HG03571 (cell line): ENCODE measurements around the gene HIPK2.
A peak's percentile ranks its signal among the peaks of the same experiment; 100 is the strongest.

ENCODE experiments used
- ATAC-seq: cut with Tn5 transposase; IDR thresholded peaks from one replicate; pipeline ENCODE4 v1.9.1; 2021; ENCODE audit not compliant: unreplicated experiment

The HIPK2 gene

DNA sequence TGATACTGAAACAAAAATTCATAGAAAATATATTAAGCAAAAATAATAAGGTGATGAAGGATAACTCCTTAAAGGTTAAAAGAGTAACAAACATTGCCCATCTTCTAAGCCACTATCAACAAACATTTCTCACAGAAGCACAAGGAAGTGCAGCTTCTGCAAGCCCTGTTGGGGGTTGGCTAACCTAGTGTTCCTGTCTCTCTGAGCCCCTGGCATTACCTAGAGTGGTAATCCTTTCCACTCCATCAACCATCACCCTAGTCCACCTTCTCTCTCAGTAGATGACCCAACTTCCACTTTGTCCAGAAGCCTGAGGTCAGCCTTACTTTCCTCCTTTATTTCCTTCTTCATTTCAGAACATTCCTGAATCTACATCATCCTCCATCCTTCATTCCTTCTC is 59.7 kb downstream of the HIPK2 start:
- ATAC-seq = no peak

DNA sequence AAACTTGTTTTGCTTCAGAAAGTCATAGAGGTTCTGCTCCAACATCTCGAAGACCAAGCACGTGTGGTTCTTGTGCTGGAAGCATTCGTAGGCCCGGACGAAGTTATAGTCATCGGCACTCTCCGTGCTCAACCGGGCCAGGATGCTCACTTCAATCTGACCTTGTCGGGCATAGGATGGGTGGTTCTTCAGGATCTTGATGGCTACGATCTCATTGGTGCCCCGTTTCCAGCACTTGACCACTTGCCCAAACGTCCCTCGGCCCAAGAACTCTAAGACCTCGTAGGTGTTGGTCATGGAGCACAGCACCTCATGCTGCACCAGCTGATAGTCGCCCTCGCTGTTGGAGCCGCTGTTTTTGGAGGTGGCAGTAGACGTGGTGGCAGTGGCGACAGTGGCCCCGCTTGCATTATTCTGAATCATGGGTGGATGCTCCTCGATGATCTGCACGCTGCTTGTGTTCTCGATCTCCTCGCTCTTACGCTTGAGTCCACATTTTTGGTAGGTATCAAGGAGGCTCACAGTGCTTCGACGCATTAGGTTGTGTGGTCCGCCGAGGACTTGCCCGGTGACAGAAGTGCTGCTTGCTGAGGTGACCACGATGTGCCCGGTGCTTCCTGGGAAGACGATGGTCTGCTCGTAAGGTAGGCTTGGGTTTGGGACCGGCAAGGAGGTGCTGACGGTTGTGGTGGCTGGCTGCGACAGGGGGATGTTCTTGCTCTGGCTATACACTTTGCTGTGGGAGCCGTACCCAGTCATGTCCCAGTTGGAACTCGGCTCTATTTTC is 61.4 kb downstream of the HIPK2 start:
- ATAC-seq = no peak

DNA sequence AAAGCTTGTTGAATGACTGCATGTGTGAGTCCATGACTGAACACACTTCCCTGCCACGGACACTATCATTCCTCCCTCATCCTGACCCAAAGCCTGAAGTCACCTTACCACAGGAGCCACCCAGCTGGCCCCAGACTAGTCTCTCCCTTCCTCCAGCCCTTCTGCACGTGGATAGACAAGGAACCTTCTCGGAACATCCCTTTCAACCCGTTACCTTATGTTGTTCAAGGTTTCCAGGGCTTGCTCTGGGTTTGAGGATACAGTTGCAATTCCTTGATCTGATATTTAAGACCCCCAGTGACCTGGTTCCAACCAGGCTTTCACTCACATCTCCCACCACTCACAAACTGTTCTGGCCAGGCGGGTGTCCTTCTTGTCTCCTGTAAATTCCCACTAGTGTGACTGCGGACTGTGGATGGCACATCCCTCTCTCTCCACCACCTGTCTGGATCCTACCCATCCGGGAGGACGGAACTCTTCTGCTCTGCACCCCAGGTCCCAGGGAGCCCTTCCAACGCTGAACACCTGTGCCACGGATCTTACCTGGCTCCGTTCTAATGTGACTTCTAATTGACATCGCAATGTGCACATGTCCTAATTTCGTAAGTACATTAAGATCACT is 62.5 kb downstream of the HIPK2 start:
- ATAC-seq = no peak

- ATAC-seq = peak; percentile 97
Measured at GRCh38 chr7:139714163-139714901, 63.5 kb downstream of the HIPK2 start.

DNA sequence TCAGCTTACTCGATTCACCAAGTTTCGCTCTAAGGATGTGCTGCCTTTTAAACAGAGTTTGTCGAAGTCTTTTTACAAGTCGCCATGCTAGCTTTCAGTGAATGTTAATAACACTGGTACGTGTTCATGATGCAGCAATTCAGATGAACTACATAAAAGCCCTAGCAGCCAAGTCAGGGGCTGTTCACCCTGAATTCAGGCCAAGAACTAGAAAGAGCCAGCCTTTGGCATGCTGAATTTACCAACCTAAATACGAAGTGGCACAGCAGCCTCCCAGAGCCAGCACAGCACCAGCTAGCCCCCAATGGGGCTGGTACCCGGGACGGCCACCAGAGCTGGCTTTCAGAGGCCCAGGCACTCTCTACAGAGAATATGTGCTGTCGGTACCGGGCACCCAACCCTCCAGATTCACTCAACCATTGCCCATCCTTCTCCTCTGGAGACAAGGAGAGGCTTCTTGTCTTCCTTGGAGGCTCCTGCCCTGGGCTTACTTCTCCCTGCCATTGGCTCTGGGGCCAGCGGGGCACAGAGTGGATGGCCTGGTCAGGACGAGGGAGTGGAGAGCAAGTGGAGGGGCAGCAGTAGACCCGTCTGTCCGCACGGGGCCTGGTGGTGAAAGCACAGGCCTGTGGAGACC is 64.2 kb downstream of the HIPK2 start:
- no peak for ATAC-seq

- no peak for ATAC-seq
Measured at GRCh38 chr7:139713061-139713460, 64.7 kb downstream of the HIPK2 start.

DNA sequence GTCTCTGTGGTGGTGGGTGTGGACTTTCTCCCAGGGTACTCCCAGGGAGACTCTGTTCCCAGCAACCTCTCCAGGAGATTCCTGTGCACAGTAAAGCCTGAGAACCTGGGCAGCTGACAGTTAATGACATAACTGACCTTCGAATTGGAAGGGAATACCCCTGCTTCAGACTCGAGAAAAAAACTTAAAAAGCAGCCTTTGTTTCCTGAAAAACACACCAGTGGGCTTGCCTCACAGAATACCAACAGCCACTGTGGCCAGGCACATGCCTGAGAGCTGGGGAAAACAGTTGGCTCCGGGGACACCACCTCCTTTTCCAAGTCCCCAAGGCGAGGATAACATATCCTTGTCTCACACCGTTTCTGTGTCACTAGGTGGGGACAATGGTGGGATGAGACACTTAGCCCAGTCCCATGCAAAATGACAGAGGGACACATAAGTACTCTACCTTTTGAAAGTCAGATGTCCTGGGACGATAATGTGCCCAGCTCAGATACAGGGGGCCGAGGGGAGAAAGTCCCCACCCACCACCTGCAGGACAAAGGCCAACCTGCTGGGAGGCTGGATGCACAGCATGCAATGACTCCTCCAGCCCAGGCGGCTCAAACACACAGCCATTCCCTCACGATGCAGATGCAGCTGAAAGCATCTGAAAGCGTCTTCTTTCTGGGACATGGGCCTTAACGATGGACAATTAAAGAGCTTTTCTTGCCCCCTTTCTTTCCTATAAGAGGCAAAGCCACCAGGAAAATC is 65.6 kb downstream of the HIPK2 start:
- ATAC-seq = no peak

- no peak for ATAC-seq
Measured at GRCh38 chr7:139710036-139710435, 67.8 kb downstream of the HIPK2 start.

GRCh38 chr7:139709485-139709884 is 68.3 kb downstream of the HIPK2 start:
- ATAC-seq = no peak

GRCh38 chr7:139708541-139708940 is 69.3 kb downstream of the HIPK2 start:
- ATAC-seq = peak; percentile 59

DNA sequence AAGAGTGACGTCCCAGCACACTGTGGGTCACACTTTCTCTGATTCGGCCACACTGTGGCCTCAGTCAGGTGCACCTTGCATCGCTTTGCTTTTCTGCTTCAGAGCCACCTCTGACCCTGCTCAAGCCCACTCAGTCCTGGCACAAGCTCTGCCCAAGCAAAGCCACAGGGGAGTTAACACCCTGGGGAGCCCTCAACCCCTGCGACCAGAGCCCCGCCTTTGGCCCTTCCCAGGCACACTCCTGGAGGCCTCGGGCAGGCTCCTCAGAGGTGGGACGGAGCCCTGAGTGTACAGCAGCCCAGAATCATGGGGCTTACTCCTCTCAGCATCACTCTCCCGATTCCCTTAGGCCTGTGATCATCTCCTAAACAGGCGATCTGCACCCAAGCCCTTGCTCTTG is 71.0 kb downstream of the HIPK2 start:
- ATAC-seq = no peak

DNA sequence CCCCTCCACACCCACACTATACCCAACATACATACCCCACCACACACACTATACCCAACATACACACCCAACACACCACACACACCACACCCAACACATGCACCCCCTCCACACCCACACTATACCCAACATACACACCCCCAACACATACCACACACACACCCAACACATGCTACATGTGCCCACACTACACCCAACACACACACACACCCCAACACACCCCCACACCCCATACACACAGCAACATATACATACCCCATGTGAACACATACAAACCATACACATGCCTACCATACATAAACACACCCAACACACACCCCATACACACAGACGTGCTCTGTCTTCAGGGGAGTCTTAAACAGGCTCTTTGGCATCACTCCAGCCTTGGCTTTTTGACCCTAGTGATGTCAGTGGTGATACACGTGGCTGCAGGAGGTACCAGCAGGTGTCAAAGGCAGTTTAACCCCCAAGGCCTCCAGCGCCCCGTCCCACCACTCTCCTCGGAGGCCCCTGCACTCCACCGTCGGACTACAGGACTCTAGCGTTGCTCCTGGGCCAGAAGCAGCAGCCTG is 73.4 kb downstream of the HIPK2 start:
- no peak for ATAC-seq

DNA sequence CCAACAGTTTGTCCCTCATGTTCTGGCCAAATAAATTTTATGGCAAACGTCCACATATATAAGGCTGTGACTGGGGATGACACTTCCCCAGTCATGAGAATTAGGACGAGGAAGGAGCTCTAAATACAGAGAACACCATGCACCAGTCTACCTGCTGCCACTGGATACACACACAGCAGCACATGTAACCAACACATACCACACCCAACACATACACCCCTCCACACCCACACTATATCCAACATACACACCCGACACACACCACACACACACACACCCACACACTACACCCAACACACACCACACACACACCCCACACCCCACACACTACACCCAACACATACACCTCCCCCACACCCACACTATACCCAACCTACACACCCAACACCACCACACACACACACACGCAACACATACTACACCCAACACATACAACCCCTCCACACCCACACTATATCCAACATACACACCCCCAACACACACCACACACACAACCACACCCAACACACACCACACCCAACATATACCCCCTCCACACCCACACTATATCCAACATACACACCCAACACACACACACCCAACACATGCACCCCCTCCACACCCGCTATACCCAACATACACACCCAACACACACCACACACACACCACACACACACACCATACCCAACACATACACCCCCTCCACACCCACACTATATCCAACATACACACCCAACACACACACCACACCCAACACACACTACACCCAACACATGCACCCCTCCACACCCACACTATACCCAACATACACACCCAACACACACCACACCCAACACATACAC is 74.1 kb downstream of the HIPK2 start:
- peak; percentile 10 for ATAC-seq

DNA sequence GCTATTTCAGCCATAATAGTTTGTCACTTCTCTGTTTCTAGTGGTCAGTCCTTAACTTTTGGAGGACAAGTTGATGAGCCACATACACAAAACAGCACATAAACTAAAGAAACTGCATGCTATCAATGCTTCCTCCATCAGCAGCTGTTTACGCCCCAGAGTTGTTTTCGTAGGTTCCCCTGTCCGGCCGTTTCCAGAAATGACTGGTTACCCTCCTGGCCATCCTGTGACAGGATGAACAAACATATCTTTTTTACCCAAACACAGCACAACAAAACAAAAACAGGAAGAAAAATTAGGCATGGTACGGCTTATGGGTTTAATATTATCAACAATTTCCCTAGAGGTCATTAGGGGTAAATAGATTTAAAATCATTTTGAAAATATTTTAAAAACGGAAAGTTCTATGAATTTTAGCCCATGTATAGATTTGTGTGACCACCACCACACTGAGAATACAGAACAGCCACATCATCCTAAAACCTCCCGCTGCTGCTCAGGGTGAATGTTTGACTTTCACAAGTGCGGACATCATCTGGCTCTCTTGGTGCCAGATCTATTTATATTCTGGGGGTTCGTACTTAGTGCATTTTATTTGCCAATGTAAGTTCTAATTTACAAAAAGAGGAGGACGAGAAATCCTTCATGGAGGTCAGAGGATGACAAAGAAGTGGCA is 74.8 kb downstream of the HIPK2 start:
- peak; percentile 78 for ATAC-seq

- no peak for ATAC-seq
Measured at GRCh38 chr7:139702313-139702731, 75.5 kb downstream of the HIPK2 start.

GRCh38 chr7:139701908-139702307 is 75.9 kb downstream of the HIPK2 start:
- no peak for ATAC-seq

DNA sequence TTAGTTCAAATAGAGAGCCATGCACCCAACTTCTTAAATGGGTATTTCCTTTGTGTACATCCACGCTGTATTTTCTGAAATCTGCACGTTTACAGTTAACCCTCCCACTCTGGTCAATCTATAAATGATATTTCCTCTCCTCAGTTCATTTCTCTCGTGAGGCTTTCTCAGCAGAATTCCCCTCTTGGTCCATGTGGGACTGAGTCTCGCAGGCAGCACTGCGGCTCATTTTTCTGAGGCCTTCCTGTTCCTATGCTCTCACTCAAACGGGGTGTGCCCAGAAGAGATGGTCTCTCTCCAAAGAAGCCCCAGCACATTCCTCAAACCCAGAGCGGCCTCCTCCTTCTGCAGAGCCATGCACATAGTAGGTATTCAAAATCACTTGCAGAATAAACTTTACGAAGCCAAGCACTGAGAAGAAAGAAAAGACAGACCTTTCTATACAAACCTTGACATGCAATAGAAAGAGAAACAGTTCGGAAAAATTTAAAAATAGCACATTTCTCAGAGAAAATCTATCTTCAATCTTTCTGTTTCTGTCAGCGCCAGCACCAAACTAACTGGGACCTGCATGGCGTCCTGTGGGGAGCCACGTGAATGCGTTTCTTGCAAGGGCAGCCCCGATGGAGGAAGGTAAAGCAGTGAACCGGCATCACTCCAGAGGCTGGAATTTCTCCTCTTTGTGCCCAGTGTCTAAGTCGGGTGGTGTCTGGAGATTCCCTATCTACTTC is 77.1 kb downstream of the HIPK2 start:
- no peak for ATAC-seq
